NCI-H1105 (cell line): ENCODE data around the gene RGS7.
"Not testable (repeated sequence)": the region's sequence is repeated elsewhere in the genome, so short reads cannot be mapped to it uniquely, and the experiment has no call there.

Experiments used
- DNase-seq: peaks from one replicate; lab custom pipeline; 2025; lab: John Stamatoyannopoulos, UW

The RGS7 gene

DNA sequence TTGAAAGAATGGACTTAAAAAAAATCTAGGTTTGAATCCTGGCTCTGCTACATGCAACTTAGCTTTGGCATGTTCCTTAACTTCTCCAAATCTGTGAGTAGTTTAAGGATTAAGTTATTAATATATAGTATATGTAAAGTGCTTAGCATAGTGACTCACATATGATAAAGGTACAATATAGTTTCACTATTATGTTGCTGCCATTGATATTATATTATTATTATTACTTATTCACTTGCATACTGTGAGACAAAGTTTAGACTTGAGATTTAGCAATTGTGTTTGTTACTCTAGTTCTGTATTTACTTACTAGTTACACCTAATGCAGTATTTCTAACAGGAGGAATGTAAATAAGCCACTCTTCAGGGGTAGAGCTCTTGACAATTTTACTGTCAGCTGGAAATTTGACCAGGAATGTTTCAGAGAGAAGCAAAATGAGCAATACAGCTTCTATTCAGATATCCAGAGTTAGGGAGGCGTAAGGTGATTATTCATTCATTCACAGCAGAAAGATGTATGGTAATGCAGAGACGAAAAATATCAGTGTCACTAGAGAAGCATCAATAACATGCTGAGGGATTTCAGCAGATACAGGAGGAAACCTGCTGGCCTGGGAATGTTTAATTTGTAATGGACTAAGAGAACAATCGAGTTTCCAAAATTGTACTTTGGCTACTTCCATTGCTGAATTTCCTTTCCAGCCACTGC, 25.5 kb downstream of the RGS7 start:
- DNase-seq, result no peak

DNA sequence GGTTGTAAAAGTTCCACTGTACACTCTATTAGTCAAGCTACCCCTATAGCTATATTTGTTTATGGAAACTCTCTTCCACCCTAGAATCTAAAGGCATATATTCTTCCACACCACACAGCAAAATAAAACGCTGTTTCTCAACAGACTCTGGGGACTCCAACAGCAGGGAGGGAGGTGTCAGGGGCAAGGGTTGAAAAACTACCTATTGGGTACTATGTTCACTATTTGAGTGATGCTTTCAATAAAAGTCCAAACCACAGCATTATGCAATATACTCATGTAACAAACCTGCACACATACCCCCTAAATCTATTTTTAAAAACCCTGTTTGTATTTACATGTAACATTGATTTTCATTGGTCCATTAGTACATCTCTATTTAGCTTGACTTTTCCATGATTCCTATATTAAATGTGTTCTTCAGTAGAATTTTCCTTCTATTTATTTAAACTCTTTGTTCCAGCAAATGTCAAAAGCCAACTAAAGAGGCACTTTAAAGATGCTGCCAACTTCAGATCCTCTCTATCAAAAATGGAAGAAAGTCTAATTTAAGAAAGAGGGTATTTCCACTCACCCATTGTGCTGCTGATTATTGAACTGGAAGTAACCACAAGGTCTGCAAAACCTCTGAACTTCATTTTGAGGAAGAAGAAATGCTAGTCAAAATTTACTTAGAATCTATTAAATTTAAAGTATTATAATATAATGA, 26.2 kb downstream of the RGS7 start:
- DNase-seq, result no peak

DNA sequence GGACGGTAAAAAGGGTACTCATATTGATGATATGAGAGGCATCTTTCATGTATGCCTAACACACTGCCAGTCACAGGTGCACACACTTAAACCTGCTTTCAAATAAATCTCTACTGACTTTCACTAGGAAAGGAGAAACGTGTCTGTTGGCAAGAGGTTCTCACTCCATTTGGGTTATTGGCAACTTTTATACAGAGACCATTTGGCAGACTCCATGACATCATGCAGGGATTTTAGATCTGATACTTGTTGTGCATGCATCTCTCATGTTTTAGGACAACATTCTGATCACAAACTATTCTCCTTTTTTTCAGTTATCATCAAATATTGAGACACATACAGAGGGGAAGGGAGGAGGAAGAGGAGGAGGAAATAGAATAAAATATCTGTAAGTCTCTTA, 31.5 kb downstream of the RGS7 start:
- DNase-seq, result no peak

- no peak for DNase-seq
Observed at GRCh38 chr1:241323514-241324195, 33.4 kb downstream of the RGS7 start.

DNA sequence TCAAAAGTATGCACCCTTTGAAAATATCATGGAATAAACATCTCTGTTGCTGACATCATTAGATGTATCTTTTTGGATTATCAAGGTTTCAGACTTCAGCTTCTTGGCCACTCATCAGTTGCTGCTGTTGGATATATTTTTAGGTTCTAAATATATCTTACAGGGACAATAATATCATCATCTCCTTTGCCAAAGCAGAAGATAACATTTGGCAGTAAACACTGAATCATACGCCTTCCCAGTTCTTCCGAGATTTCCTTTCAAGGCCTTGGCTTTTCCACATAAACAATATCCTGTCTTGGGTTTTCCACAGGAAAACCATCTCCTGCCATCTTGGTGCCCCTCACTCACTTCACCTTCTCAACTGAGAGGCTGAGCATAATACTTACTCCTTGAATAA, 39.3 kb downstream of the RGS7 start:
- DNase-seq, result no peak

GRCh38 chr1:241316372-241316771, 40.6 kb downstream of the RGS7 start:
- no peak for DNase-seq

GRCh38 chr1:241311056-241311746, 45.8 kb downstream of the RGS7 start:
- no peak for DNase-seq

- DNase-seq, result no peak
Observed at GRCh38 chr1:241310451-241310850, 46.6 kb downstream of the RGS7 start.

- no peak for DNase-seq
Observed at GRCh38 chr1:241309651-241310050, 47.4 kb downstream of the RGS7 start.

- no peak for DNase-seq
Observed at GRCh38 chr1:241308471-241308870, 48.5 kb downstream of the RGS7 start.

GRCh38 chr1:241308011-241308410, 49.0 kb downstream of the RGS7 start:
- no peak for DNase-seq

DNA sequence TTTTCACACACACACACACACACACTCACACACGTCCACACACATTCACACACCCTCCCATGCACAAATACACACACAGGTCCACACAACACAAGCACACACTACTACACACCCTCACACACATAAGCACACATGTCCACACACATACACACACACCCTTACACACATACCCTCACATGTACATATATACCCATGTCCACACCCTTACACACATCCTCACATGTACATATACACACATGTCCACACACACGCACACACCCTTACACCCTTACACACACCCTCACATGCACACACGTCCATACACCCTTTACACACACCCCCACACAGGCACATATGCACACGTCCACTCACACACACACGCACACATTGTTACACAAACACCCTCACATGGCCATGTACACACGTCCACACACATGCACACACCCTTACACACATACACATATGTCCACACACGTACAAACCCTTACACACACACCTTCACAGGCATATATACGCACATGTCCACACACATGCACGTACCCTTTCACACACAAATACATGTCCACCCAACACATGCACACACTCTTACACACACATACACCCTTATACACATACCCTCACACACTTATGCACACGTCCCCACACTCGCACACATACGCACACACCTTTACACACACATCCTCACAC, 50.7 kb downstream of the RGS7 start:
- no peak for DNase-seq

GRCh38 chr1:241302024-241302423, 55.0 kb downstream of the RGS7 start:
- not testable (repeated sequence) for DNase-seq

GRCh38 chr1:241299347-241299746, 57.7 kb downstream of the RGS7 start:
- DNase-seq, result no peak

GRCh38 chr1:241292973-241293372, 64.0 kb downstream of the RGS7 start:
- no peak for DNase-seq

- not testable (repeated sequence) for DNase-seq
Observed at GRCh38 chr1:241291548-241291947, 65.5 kb downstream of the RGS7 start.

DNA sequence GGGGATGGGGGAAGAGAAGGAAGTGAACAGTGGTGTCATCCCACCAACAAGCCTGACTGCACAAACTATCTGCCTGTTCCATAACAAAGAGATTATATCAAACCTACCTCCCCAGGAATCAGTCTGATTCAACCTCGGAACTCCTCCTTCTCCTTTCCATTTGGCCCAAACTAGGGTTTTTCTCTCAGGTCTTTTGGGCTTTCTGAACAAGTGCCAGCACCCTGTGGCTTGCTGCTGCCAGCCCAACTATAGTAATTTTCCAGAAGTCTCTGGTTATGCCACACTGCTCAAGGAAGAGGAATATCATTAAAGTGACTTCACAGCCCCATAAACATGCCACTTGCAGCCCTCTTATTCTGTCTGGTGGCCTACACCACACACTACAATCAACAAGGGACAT, 70.5 kb downstream of the RGS7 start:
- DNase-seq, result no peak

DNA sequence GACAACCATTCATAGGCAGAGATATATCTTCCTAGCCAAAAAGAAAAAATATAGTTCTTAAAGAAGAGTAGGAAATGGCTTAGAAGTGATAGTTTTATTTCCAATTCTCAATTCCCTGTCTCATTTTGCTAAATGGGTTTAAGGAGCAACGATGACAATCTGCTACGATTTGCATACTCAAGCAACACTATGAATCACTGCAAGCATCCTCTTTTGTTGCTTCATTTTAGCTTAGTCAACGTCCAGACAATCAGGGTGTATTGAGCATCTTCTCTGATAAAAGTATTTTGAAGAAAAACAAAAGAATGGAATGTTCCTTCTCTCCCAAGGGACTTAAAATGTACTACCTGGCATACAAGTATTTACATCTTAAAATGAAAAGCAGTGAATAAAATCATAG, 80.6 kb downstream of the RGS7 start:
- no peak for DNase-seq

- no peak for DNase-seq
Observed at GRCh38 chr1:241275981-241276380, 81.0 kb downstream of the RGS7 start.

DNA sequence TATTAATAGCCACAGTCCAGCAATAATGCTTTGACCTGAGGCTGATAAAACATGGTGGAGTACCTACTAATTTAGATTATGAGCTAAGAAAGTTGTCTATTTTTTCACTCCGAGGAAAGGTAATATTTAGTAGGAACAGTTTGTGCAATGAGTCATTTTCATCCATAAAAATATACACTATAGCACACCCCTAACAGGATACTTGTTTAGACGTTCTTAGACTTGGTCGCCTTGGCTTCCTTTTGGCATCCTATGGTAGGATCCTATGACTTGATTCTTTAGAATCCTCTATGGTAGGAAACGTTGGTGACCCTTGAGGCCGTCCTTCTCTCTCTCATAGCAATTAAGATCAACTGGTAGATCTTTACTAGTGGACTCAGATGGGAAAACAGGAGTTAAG, 81.8 kb downstream of the RGS7 start:
- DNase-seq, result no peak

DNA sequence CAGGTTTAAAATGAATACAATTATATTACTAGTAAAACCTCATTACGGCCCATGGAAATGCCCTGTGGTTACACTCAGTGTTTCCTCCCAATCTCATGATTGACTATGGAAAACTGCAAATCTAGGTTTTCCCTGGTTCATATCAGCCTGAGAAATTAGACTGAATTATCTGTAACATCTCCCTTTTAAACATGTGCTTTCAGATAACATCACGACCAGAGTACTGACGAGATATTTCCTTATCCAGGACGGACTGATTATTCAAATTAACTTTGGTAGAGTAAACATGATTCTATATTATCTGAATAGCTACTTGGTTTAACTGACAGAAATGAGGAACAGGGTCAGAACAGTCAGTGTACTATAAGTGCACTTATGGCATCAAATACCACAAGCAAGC, 82.3 kb downstream of the RGS7 start:
- DNase-seq, result no peak

- no peak for DNase-seq
Observed at GRCh38 chr1:241272828-241273227, 84.2 kb downstream of the RGS7 start.
